ENCODE results near the gene EXOC4. TPM values are rescaled to one million over a fixed set of nuclear protein-coding genes. Genes with fewer than 3 reads are reported as not detected.

Gene EXOC4
- total RNA-seq, 1 donor from 2014 or later: 145 TPM

GRCh38 chr7:133693281-133693680 is 440.4 kb downstream of the EXOC4 start:
- Mint-ChIP-seq H3K9me3 (ENCODE audit: low read depth) (no peaks in the 10 kb centered on the region), H3K4me1 (ENCODE audit: low read depth) (peaks cover 5% of the 10 kb centered on the region), H3K4me3 (ENCODE audit: low read depth) (no peak overlapping the region), H3K27ac (no peak overlapping the region), H3K36me3 (ENCODE audit: insufficient read depth) (peaks cover 1% of the 10 kb centered on the region), H3K27me3 (no peaks in the 10 kb centered on the region)
- no peak for DNase-seq (ENCODE audit: low spot score, unreplicated experiment)
- TF ChIP-seq CTCF (IDR thresholded peaks at IDR 0.05; ENCODE audit: unreplicated experiment): no peak

GRCh38 chr7:133696056-133696455 is 443.2 kb downstream of the EXOC4 start:
- H3K27me3 Mint-ChIP-seq: no peaks in the 10 kb centered on the region
- no peaks in the 10 kb centered on the region for H3K9me3 Mint-ChIP-seq (ENCODE audit: low read depth)
- no peak overlapping the region for H3K27ac Mint-ChIP-seq
- H3K4me1 Mint-ChIP-seq (ENCODE audit: low read depth): peaks cover 6% of the 10 kb centered on the region
- no peak for TF ChIP-seq CTCF (IDR thresholded peaks at IDR 0.05; ENCODE audit: unreplicated experiment)
- H3K4me3 Mint-ChIP-seq (ENCODE audit: low read depth): no peak overlapping the region
- peaks cover 1% of the 10 kb centered on the region for H3K36me3 Mint-ChIP-seq (ENCODE audit: insufficient read depth)
- DNase-seq (ENCODE audit: low spot score, unreplicated experiment): no peak

- no peak for TF ChIP-seq CTCF (IDR thresholded peaks at IDR 0.05; ENCODE audit: unreplicated experiment)
- no peak for DNase-seq (ENCODE audit: low spot score, unreplicated experiment)
- Mint-ChIP-seq H3K4me1 (ENCODE audit: low read depth) (peaks cover 6% of the 10 kb centered on the region), H3K36me3 (ENCODE audit: insufficient read depth) (peaks cover 1% of the 10 kb centered on the region), H3K4me3 (ENCODE audit: low read depth) (no peak overlapping the region), H3K27me3 (no peaks in the 10 kb centered on the region), H3K9me3 (ENCODE audit: low read depth) (no peaks in the 10 kb centered on the region), H3K27ac (no peak overlapping the region)
Observed at GRCh38 chr7:133697585-133697984, 444.7 kb downstream of the EXOC4 start.

- no peak for DNase-seq (ENCODE audit: low spot score, unreplicated experiment)
- Mint-ChIP-seq H3K9me3 (ENCODE audit: low read depth) (no peaks in the 10 kb centered on the region), H3K36me3 (ENCODE audit: insufficient read depth) (peaks cover 1% of the 10 kb centered on the region), H3K4me1 (ENCODE audit: low read depth) (peaks cover 6% of the 10 kb centered on the region), H3K27me3 (no peaks in the 10 kb centered on the region), H3K27ac (no peak overlapping the region), H3K4me3 (ENCODE audit: low read depth) (no peak overlapping the region)
- no peak for TF ChIP-seq CTCF (IDR thresholded peaks at IDR 0.05; ENCODE audit: unreplicated experiment)
Observed at GRCh38 chr7:133698127-133698526, 445.2 kb downstream of the EXOC4 start.

GRCh38 chr7:133699386-133699785 is 446.5 kb downstream of the EXOC4 start:
- DNase-seq (ENCODE audit: low spot score, unreplicated experiment): no peak
- Mint-ChIP-seq H3K27me3 (no peaks in the 10 kb centered on the region), H3K4me1 (ENCODE audit: low read depth) (peaks cover 6% of the 10 kb centered on the region), H3K9me3 (ENCODE audit: low read depth) (no peaks in the 10 kb centered on the region), H3K36me3 (ENCODE audit: insufficient read depth) (peaks cover 1% of the 10 kb centered on the region), H3K27ac (no peak overlapping the region), H3K4me3 (ENCODE audit: low read depth) (no peak overlapping the region)
- TF ChIP-seq CTCF (IDR thresholded peaks at IDR 0.05; ENCODE audit: unreplicated experiment): no peak

All from progenitor cell of endocrine pancreas (in vitro differentiated cells).